Stomach (tissue), 4 donors: ENCODE data around the gene DTYMK.

Experiments used
- EP300 ChIP-seq: sonication (generic); formaldehyde crosslinking; IDR thresholded peaks from one replicate; pipeline ENCODE4 v1.6.1; 2017; ENCODE audit warnings: antibody characterized with exemption
- POLR2A ChIP-seq, 4 donors: fragments of 450-650 bp; IDR thresholded peaks; one replicate each; pipeline ENCODE4 v1.6.1; 2016; ENCODE audit warnings: antibody characterized with exemption in 4 of 4, control low read depth in 2 of 4, mild to moderate bottlenecking in 1 of 4, moderate library complexity in 1 of 4
- POLR2AphosphoS5 ChIP-seq, 3 donors: sonication (generic); formaldehyde crosslinking; IDR thresholded peaks; one replicate each; pipeline ENCODE4 v1.6.1; 2016; ENCODE audit warnings: antibody characterized with exemption in 3 of 3
- TF ChIP-seq, protein P1 (sequence below), 7 experiments: fragments of 450-650 bp in 4 of 7; fragments of 200-600 bp in 3 of 7; sonication (generic) in 3 of 7; IDR thresholded peaks; one replicate each; pipeline ENCODE4 v1.5.1; 2016 to 2019; ENCODE audit warnings: antibody characterized with exemption in 7 of 7, control low read depth in 2 of 7, mild to moderate bottlenecking in 1 of 7

DNA sequence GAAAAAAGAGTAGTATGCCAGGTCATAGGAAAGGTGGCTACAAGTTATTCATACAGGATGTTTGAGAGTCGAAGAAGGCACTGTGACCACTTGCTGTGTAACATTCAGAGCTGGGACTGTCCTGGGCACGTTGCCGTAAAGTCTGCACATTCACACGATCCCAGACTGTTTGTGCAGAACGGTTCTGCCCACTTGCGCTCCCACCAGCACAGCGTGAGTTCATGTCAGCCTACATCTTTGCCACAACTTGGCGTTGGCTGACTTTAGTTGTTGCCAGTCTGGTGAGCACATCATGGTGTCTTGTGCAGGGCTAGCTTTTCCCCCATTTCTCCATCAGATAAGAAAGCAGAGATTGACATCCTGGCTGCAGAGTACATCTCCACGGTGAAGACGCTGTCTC, 22.3 kb upstream of the DTYMK start:
- TF ChIP-seq, protein P1, sequence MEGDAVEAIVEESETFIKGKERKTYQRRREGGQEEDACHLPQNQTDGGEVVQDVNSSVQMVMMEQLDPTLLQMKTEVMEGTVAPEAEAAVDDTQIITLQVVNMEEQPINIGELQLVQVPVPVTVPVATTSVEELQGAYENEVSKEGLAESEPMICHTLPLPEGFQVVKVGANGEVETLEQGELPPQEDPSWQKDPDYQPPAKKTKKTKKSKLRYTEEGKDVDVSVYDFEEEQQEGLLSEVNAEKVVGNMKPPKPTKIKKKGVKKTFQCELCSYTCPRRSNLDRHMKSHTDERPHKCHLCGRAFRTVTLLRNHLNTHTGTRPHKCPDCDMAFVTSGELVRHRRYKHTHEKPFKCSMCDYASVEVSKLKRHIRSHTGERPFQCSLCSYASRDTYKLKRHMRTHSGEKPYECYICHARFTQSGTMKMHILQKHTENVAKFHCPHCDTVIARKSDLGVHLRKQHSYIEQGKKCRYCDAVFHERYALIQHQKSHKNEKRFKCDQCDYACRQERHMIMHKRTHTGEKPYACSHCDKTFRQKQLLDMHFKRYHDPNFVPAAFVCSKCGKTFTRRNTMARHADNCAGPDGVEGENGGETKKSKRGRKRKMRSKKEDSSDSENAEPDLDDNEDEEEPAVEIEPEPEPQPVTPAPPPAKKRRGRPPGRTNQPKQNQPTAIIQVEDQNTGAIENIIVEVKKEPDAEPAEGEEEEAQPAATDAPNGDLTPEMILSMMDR (IDR thresholded peaks at IDR 0.05), result no peak
- TF ChIP-seq POLR2A (IDR thresholded peaks at IDR 0.05) (no peak), POLR2AphosphoS5 (IDR thresholded peaks at IDR 0.05) (no peak), EP300 (no peak)
